ENCODE measurements around the gene ITPR1.

Gene ITPR1

DNA sequence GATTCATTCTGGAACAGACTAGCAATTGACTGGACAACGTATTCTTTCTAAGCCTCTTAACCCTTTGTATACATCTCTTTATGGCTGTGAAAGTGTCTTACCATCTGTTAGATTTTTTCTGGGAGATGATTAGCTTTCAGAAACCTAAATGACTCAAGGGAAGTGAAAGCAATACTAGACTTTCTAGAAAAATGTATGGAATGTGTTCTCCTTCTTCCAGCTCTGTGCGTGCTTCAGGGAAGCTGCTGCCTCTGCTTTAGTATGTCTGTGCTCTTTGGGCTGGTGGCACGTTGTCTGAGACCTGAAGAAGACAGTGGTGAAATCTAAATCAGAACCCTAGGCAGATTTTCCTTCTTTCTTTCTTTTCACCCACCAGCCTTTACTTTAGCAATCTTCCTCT lies 89.5 kb downstream of the ITPR1 start:
- peaks cover 4% of the 10 kb centered on the region for H3K4me1 ChIP-seq (ENCODE audit: insufficient read depth, insufficient read length)
- no peaks in the 10 kb centered on the region for H3K27me3 ChIP-seq (ENCODE audit: insufficient read depth, insufficient read length)
- no peaks in the 10 kb centered on the region for H3K36me3 ChIP-seq (ENCODE audit: insufficient read depth, insufficient read length, low read length)
- DNase-seq (ENCODE audit: low read depth, low spot score): no peak
- H3K4me3 ChIP-seq (ENCODE audit: insufficient read length, low read depth): no peak overlapping the region
- no peak for TF ChIP-seq YY1 (IDR thresholded peaks at IDR 0.05; ENCODE audit: insufficient read depth, insufficient read length)
- TF ChIP-seq SUZ12 (IDR thresholded peaks at IDR 0.05; ENCODE audit: extremely low read depth, insufficient read depth, insufficient read length): no peak
- no peak for TF ChIP-seq ZNF274 (IDR thresholded peaks at IDR 0.05; ENCODE audit: low read depth, low read length)
- H3K9me3 ChIP-seq (ENCODE audit: insufficient read depth, low read length): no peaks in the 10 kb centered on the region
- no peak overlapping the region for H3K9ac ChIP-seq (ENCODE audit: insufficient read length, low read depth)

DNA sequence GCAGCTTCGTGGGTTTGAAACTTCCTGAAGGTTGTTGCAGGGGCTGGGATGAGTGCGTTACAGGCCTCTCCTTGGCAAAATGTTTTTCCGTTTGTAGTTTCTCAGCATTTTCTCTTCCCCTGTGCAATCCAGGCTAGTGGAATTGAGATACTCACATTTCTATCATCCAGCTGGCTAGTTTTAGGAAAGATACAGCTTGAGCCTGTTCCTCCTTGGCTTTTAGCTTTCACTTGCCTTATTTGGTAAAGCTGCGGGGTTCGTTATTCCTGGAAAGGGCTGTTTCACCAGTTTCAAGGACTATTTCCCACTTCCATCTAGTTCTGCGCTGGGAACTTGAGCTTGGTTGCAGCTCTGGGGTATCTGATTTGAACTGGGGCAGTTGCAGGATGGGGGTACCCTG lies 90.3 kb downstream of the ITPR1 start:
- Histone ChIP-seq H3K36me3 (ENCODE audit: insufficient read depth, insufficient read length, low read length) (no peaks in the 10 kb centered on the region), H3K4me3 (ENCODE audit: insufficient read length, low read depth) (no peak overlapping the region), H3K9ac (ENCODE audit: insufficient read length, low read depth) (no peak overlapping the region), H3K4me1 (ENCODE audit: insufficient read depth, insufficient read length) (peaks cover 4% of the 10 kb centered on the region), H3K27me3 (ENCODE audit: insufficient read depth, insufficient read length) (no peaks in the 10 kb centered on the region), H3K9me3 (ENCODE audit: insufficient read depth, low read length) (no peaks in the 10 kb centered on the region)
- no peak for TF ChIP-seq YY1 (IDR thresholded peaks at IDR 0.05; ENCODE audit: insufficient read depth, insufficient read length)
- TF ChIP-seq SUZ12 (IDR thresholded peaks at IDR 0.05; ENCODE audit: extremely low read depth, insufficient read depth, insufficient read length): no peak
- DNase-seq (ENCODE audit: low read depth, low spot score): no peak

DNA sequence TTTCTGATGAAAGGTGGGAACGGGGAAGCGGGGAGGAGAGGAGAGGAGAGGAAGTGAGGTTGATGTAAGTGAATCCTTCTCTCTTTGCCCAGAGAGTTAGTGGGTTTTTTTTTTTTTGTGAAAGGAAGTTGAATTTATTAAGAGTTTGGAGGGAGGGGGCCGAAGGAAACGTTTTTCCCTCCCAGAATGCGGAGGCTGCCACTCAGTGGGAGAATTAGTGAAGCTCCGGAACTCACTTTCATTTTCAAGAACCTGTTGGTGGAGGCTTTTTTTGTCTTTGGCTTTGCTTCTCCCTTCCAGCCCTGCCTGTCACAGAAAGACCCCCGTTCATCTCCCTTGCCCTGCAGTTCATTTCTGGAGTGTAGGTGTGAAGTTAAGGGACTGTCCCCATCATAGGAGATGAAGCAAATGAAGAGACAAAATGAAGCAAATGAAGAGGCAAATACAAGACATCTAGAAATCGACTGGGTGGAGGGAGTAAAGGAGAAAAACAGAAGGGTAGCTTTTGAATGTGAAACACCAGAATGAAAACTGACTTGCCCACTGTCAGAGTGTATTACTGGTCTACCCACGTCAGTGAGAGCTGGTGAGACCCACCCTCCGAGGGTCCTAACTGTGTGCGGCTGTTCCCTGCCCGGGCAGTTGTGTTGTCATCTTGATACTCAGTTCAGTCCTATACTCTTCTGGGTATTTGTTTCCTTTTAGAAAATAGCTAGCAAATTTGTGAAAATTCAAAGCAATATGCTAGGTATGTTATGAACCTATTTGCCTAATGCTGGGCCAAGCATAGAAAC lies 91.5 kb downstream of the ITPR1 start:
- no peak overlapping the region for H3K9ac ChIP-seq (ENCODE audit: insufficient read length, low read depth)
- H3K36me3 ChIP-seq (ENCODE audit: insufficient read depth, insufficient read length, low read length): no peaks in the 10 kb centered on the region
- H3K27me3 ChIP-seq (ENCODE audit: insufficient read depth, insufficient read length): no peaks in the 10 kb centered on the region
- H3K9me3 ChIP-seq (ENCODE audit: insufficient read depth, low read length): no peaks in the 10 kb centered on the region
- no peak overlapping the region for H3K4me3 ChIP-seq (ENCODE audit: insufficient read length, low read depth)
- TF ChIP-seq YY1 (IDR thresholded peaks at IDR 0.05; ENCODE audit: insufficient read depth, insufficient read length) (no peak), SUZ12 (IDR thresholded peaks at IDR 0.05; ENCODE audit: extremely low read depth, insufficient read depth, insufficient read length) (no peak), ZNF274 (IDR thresholded peaks at IDR 0.05; ENCODE audit: low read depth, low read length) (no peak)
- DNase-seq (ENCODE audit: low read depth, low spot score): no peak
- peaks cover 6% of the 10 kb centered on the region for H3K4me1 ChIP-seq (ENCODE audit: insufficient read depth, insufficient read length)

DNA sequence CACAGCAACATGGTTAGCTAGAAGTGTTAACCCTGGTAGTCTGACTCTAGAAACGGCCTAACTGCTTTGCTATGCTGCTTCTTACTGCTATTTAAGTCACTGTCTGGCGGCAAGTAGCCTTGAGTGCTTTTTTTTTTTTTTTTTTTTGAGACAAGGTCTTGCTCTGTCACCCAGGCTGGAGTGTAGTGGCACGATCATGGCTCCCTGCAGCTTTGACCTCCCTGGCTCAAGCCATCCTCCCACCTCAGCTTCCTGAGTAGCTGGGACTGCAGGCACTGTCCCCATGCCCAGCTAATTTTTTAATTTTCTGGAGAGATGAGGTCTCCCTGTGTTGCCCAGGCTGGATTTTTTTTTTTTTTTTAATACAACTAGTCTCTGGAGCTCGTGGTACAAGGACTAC lies 93.2 kb downstream of the ITPR1 start:
- TF ChIP-seq YY1 (IDR thresholded peaks at IDR 0.05; ENCODE audit: insufficient read depth, insufficient read length) (no peak), ZNF274 (IDR thresholded peaks at IDR 0.05; ENCODE audit: low read depth, low read length) (no peak), SUZ12 (IDR thresholded peaks at IDR 0.05; ENCODE audit: extremely low read depth, insufficient read depth, insufficient read length) (no peak)
- Histone ChIP-seq H3K4me1 (ENCODE audit: insufficient read depth, insufficient read length) (peaks cover 6% of the 10 kb centered on the region), H3K4me3 (ENCODE audit: insufficient read length, low read depth) (no peak overlapping the region), H3K9ac (ENCODE audit: insufficient read length, low read depth) (no peak overlapping the region), H3K27me3 (ENCODE audit: insufficient read depth, insufficient read length) (no peaks in the 10 kb centered on the region), H3K36me3 (ENCODE audit: insufficient read depth, insufficient read length, low read length) (no peaks in the 10 kb centered on the region), H3K9me3 (ENCODE audit: insufficient read depth, low read length) (no peaks in the 10 kb centered on the region)
- no peak for DNase-seq (ENCODE audit: low read depth, low spot score)

DNA sequence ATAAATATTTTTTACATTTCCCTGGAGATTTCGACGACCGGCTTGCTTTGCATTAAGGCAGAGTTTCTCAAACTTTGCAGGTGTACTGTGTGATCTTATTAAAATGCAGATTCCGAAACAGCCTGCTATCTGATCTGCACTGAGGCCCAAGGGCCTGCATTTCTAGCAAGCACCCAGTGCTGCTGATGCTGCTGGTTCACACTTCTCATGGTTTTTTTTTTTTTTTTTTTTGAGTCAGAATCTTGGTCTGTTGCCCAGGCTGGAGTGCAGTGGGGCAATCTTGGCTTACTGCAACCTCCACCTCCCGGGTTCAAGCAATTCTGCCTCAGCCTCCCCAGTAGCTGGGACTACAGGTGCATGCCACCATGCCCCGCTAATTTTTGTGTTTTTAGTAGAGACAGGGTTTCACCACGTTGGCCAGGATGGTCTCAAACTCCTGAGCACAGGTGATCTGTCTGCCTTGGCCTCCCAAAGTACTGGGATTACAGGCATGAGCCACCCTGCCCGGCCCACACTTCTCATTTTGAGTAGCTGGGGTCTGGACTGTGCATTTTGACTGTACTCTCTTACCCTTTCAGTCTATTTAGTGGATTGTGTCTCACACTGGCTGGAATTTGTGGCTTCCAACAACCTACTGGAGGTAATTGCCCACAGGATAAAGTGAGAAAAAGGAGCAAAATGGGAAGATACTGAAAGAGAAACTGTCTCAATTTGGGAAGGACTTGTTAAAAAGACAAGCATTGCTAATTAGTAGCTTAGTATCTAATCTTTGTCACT lies 94.1 kb downstream of the ITPR1 start:
- no peak overlapping the region for H3K4me3 ChIP-seq (ENCODE audit: insufficient read length, low read depth)
- TF ChIP-seq SUZ12 (IDR thresholded peaks at IDR 0.05; ENCODE audit: extremely low read depth, insufficient read depth, insufficient read length) (no peak), YY1 (IDR thresholded peaks at IDR 0.05; ENCODE audit: insufficient read depth, insufficient read length) (no peak), ZNF274 (IDR thresholded peaks at IDR 0.05; ENCODE audit: low read depth, low read length) (no peak)
- H3K36me3 ChIP-seq (ENCODE audit: insufficient read depth, insufficient read length, low read length): no peaks in the 10 kb centered on the region
- no peak for DNase-seq (ENCODE audit: low read depth, low spot score)
- H3K4me1 ChIP-seq (ENCODE audit: insufficient read depth, insufficient read length): peaks cover 4% of the 10 kb centered on the region
- no peaks in the 10 kb centered on the region for H3K9me3 ChIP-seq (ENCODE audit: insufficient read depth, low read length)
- no peak overlapping the region for H3K9ac ChIP-seq (ENCODE audit: insufficient read length, low read depth)
- H3K27me3 ChIP-seq (ENCODE audit: insufficient read depth, insufficient read length): no peaks in the 10 kb centered on the region

DNA sequence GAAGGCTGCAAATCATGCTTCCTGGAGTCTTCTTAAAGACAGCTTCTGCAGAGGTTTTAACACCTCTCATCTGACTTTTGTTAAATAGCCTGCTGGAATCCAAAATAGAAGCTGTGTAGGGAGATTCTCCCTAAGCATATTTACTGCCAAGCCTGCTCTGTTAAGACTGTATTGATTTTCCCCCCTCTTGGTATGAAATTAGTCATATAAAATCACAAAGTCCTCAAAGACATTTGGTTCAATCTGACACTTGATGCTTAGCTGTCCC lies 94.6 kb downstream of the ITPR1 start:
- Histone ChIP-seq H3K27me3 (ENCODE audit: insufficient read depth, insufficient read length) (no peaks in the 10 kb centered on the region), H3K9ac (ENCODE audit: insufficient read length, low read depth) (no peak overlapping the region), H3K36me3 (ENCODE audit: insufficient read depth, insufficient read length, low read length) (no peaks in the 10 kb centered on the region), H3K9me3 (ENCODE audit: insufficient read depth, low read length) (no peaks in the 10 kb centered on the region), H3K4me1 (ENCODE audit: insufficient read depth, insufficient read length) (peaks cover 2% of the 10 kb centered on the region), H3K4me3 (ENCODE audit: insufficient read length, low read depth) (no peak overlapping the region)
- DNase-seq (ENCODE audit: low read depth, low spot score): no peak
- TF ChIP-seq ZNF274 (IDR thresholded peaks at IDR 0.05; ENCODE audit: low read depth, low read length) (no peak), SUZ12 (IDR thresholded peaks at IDR 0.05; ENCODE audit: extremely low read depth, insufficient read depth, insufficient read length) (no peak), YY1 (IDR thresholded peaks at IDR 0.05; ENCODE audit: insufficient read depth, insufficient read length) (no peak)

DNA sequence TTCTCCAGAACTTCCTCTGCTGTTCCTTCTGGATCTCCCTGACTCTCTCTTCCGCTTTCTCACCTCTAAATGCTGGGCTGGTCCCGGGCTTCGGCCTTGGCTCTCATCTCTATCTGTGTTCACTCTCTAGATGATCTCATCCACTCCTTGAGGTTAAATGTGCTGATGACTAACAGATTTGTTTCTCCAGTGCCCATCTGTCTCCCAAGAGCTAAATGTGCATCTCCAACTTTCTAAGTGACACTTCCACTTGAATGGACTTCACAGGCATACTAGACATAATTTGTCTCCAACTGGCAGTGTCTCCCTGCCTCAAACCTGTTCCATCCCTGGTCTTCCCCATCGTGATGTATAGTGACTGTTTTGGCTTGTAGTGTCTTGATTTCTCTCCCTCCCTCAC lies 95.3 kb downstream of the ITPR1 start:
- Histone ChIP-seq H3K4me1 (ENCODE audit: insufficient read depth, insufficient read length) (peaks cover 2% of the 10 kb centered on the region), H3K27me3 (ENCODE audit: insufficient read depth, insufficient read length) (no peaks in the 10 kb centered on the region), H3K4me3 (ENCODE audit: insufficient read length, low read depth) (no peak overlapping the region), H3K36me3 (ENCODE audit: insufficient read depth, insufficient read length, low read length) (no peaks in the 10 kb centered on the region), H3K9ac (ENCODE audit: insufficient read length, low read depth) (no peak overlapping the region), H3K9me3 (ENCODE audit: insufficient read depth, low read length) (no peaks in the 10 kb centered on the region)
- no peak for DNase-seq (ENCODE audit: low read depth, low spot score)
- TF ChIP-seq SUZ12 (IDR thresholded peaks at IDR 0.05; ENCODE audit: extremely low read depth, insufficient read depth, insufficient read length) (no peak), ZNF274 (IDR thresholded peaks at IDR 0.05; ENCODE audit: low read depth, low read length) (no peak), YY1 (IDR thresholded peaks at IDR 0.05; ENCODE audit: insufficient read depth, insufficient read length) (no peak)
